ENCODE results near the gene GSC.
"Not testable (repeated sequence)": the region's sequence is repeated elsewhere in the genome, so short reads cannot be mapped to it uniquely, and the experiment has no call there.

The GSC gene

GRCh38 chr14:94769391-94770250 lies at the start of gene GSC:
GSC (minus strand) TSS chr14:94770113; CDS start chr14:94770015, 98 bp downstream.
- DNase-seq (ENCODE audit: low read depth, low spot score) = no peak

GRCh38 chr14:94819531-94819930 lies 49.6 kb upstream of the GSC start:
- DNase-seq (ENCODE audit: low read depth, low spot score) = no peak

- DNase-seq (ENCODE audit: low read depth, low spot score) = no peak
Measured at GRCh38 chr14:94816113-94816512, 46.2 kb upstream of the GSC start.

- no peak for DNase-seq (ENCODE audit: low read depth, low spot score)
Measured at GRCh38 chr14:94805680-94806288, 35.9 kb upstream of the GSC start.

GRCh38 chr14:94801225-94801624 lies 31.3 kb upstream of the GSC start:
- DNase-seq (ENCODE audit: low read depth, low spot score) = no peak

- not testable (repeated sequence) for DNase-seq (ENCODE audit: low read depth, low spot score)
Measured at GRCh38 chr14:94800764-94801163, 30.9 kb upstream of the GSC start.

- DNase-seq (ENCODE audit: low read depth, low spot score) = no peak
Measured at GRCh38 chr14:94797887-94798286, 28.0 kb upstream of the GSC start.

GRCh38 chr14:94796278-94796677 lies 26.4 kb upstream of the GSC start:
- DNase-seq (ENCODE audit: low read depth, low spot score) = no peak

- DNase-seq (ENCODE audit: low read depth, low spot score) = no peak
Measured at GRCh38 chr14:94795372-94795771, 25.5 kb upstream of the GSC start.

GRCh38 chr14:94793901-94794300 lies 24.0 kb upstream of the GSC start:
- no peak for DNase-seq (ENCODE audit: low read depth, low spot score)

- DNase-seq (ENCODE audit: low read depth, low spot score) = no peak
Measured at GRCh38 chr14:94787655-94788054, 17.7 kb upstream of the GSC start.

GRCh38 chr14:94787092-94787491 lies 17.2 kb upstream of the GSC start:
- no peak for DNase-seq (ENCODE audit: low read depth, low spot score)

- no peak for DNase-seq (ENCODE audit: low read depth, low spot score)
Measured at GRCh38 chr14:94780536-94781399, 10.9 kb upstream of the GSC start.

- DNase-seq (ENCODE audit: low read depth, low spot score) = no peak
Measured at GRCh38 chr14:94779713-94780112, 9.8 kb upstream of the GSC start.

- no peak for DNase-seq (ENCODE audit: low read depth, low spot score)
Measured at GRCh38 chr14:94775871-94776210, 5.9 kb upstream of the GSC start.

GRCh38 chr14:94775091-94775870 lies 5.4 kb upstream of the GSC start:
- no peak for DNase-seq (ENCODE audit: low read depth, low spot score)

GRCh38 chr14:94774344-94775090 lies 4.6 kb upstream of the GSC start:
- no peak for DNase-seq (ENCODE audit: low read depth, low spot score)

GRCh38 chr14:94773655-94774343 lies 3.9 kb upstream of the GSC start:
- DNase-seq (ENCODE audit: low read depth, low spot score) = no peak

- DNase-seq (ENCODE audit: low read depth, low spot score) = no peak
Measured at GRCh38 chr14:94773061-94773648, 3.2 kb upstream of the GSC start.

- DNase-seq (ENCODE audit: low read depth, low spot score) = no peak
Measured at GRCh38 chr14:94772548-94772947, 2.6 kb upstream of the GSC start.
